ENCODE results near the gene INAFM1. TPM values are rescaled to one million over a fixed set of nuclear protein-coding genes. Genes with fewer than 3 reads are reported as not detected.

INAFM1 gene
- total and polyA plus RNA-seq, 9 of the 15 experiments (the other 6 are each of a cell fraction or from before 2014, with no cell fraction given) = 0.71 to 30.9 (median 3.1) TPM

GRCh38 chr19:47227352-47228167, 47.1 kb upstream of the INAFM1 start (continued):
- TF ChIP-seq, protein P1, sequence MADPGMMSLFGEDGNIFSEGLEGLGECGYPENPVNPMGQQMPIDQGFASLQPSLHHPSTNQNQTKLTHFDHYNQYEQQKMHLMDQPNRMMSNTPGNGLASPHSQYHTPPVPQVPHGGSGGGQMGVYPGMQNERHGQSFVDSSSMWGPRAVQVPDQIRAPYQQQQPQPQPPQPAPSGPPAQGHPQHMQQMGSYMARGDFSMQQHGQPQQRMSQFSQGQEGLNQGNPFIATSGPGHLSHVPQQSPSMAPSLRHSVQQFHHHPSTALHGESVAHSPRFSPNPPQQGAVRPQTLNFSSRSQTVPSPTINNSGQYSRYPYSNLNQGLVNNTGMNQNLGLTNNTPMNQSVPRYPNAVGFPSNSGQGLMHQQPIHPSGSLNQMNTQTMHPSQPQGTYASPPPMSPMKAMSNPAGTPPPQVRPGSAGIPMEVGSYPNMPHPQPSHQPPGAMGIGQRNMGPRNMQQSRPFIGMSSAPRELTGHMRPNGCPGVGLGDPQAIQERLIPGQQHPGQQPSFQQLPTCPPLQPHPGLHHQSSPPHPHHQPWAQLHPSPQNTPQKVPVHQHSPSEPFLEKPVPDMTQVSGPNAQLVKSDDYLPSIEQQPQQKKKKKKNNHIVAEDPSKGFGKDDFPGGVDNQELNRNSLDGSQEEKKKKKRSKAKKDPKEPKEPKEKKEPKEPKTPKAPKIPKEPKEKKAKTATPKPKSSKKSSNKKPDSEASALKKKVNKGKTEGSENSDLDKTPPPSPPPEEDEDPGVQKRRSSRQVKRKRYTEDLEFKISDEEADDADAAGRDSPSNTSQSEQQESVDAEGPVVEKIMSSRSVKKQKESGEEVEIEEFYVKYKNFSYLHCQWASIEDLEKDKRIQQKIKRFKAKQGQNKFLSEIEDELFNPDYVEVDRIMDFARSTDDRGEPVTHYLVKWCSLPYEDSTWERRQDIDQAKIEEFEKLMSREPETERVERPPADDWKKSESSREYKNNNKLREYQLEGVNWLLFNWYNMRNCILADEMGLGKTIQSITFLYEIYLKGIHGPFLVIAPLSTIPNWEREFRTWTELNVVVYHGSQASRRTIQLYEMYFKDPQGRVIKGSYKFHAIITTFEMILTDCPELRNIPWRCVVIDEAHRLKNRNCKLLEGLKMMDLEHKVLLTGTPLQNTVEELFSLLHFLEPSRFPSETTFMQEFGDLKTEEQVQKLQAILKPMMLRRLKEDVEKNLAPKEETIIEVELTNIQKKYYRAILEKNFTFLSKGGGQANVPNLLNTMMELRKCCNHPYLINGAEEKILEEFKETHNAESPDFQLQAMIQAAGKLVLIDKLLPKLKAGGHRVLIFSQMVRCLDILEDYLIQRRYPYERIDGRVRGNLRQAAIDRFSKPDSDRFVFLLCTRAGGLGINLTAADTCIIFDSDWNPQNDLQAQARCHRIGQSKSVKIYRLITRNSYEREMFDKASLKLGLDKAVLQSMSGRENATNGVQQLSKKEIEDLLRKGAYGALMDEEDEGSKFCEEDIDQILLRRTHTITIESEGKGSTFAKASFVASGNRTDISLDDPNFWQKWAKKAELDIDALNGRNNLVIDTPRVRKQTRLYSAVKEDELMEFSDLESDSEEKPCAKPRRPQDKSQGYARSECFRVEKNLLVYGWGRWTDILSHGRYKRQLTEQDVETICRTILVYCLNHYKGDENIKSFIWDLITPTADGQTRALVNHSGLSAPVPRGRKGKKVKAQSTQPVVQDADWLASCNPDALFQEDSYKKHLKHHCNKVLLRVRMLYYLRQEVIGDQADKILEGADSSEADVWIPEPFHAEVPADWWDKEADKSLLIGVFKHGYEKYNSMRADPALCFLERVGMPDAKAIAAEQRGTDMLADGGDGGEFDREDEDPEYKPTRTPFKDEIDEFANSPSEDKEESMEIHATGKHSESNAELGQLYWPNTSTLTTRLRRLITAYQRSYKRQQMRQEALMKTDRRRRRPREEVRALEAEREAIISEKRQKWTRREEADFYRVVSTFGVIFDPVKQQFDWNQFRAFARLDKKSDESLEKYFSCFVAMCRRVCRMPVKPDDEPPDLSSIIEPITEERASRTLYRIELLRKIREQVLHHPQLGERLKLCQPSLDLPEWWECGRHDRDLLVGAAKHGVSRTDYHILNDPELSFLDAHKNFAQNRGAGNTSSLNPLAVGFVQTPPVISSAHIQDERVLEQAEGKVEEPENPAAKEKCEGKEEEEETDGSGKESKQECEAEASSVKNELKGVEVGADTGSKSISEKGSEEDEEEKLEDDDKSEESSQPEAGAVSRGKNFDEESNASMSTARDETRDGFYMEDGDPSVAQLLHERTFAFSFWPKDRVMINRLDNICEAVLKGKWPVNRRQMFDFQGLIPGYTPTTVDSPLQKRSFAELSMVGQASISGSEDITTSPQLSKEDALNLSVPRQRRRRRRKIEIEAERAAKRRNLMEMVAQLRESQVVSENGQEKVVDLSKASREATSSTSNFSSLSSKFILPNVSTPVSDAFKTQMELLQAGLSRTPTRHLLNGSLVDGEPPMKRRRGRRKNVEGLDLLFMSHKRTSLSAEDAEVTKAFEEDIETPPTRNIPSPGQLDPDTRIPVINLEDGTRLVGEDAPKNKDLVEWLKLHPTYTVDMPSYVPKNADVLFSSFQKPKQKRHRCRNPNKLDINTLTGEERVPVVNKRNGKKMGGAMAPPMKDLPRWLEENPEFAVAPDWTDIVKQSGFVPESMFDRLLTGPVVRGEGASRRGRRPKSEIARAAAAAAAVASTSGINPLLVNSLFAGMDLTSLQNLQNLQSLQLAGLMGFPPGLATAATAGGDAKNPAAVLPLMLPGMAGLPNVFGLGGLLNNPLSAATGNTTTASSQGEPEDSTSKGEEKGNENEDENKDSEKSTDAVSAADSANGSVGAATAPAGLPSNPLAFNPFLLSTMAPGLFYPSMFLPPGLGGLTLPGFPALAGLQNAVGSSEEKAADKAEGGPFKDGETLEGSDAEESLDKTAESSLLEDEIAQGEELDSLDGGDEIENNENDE (IDR thresholded peaks at IDR 0.05; ENCODE audit: low read depth, low read length) = no peak
- TF ChIP-seq HIVEP1 (CRISPR knock-in tag; IDR thresholded peaks at IDR 0.05) (no peak), GTF2E2 (tag; IDR thresholded peaks at IDR 0.05) (peak; percentile 24; the same call in 1 of the 2 replicates), SP2 (IDR thresholded peaks at IDR 0.05; ENCODE audit: extremely low read depth, low read depth, low read length, poor library complexity, severe bottlenecking) (no peak), FOSL1 (tag; conservative IDR thresholded peaks at IDR 0.05) (peak; percentile 56; the same call in 1 of the 2 replicates), ARID2 (IDR thresholded peaks at IDR 0.05) (no peak), MIER1 (IDR thresholded peaks at IDR 0.05; ENCODE audit: low read depth) (no peak), RERE (CRISPR knock-in tag; IDR thresholded peaks at IDR 0.05; ENCODE audit: borderline replicate concordance) (no peak)

Data from K562 (cell line).